ENCODE results near the gene PRKAR1B.

DNA sequence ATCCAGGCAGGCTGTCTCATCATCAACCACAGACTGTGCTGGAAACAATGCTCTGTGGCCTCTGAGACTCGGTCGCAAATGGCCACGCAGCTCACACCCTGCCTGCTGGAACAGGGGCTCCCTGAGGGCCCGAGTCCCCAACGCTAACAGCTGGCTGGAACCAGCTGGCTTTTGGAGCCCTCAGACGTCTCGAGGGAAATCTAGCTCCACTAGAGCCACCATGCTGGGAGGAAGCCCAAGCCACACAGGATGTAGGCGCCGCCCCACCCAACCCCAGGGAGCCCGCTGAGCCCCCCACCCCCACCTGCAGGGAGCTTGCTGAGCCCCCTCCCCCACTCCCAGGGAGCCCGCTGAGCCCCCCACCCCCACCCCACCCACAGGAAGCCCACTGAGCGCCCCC is 186.1 kb downstream of the PRKAR1B start:
- TF ChIP-seq, protein P1, sequence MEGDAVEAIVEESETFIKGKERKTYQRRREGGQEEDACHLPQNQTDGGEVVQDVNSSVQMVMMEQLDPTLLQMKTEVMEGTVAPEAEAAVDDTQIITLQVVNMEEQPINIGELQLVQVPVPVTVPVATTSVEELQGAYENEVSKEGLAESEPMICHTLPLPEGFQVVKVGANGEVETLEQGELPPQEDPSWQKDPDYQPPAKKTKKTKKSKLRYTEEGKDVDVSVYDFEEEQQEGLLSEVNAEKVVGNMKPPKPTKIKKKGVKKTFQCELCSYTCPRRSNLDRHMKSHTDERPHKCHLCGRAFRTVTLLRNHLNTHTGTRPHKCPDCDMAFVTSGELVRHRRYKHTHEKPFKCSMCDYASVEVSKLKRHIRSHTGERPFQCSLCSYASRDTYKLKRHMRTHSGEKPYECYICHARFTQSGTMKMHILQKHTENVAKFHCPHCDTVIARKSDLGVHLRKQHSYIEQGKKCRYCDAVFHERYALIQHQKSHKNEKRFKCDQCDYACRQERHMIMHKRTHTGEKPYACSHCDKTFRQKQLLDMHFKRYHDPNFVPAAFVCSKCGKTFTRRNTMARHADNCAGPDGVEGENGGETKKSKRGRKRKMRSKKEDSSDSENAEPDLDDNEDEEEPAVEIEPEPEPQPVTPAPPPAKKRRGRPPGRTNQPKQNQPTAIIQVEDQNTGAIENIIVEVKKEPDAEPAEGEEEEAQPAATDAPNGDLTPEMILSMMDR (IDR thresholded peaks at IDR 0.05 in 4 of 5, conservative IDR thresholded peaks at IDR 0.05 in 1 of 5), result no peak
- no peak for TF ChIP-seq POLR2A (IDR thresholded peaks at IDR 0.05)

Data from gastrocnemius medialis (tissue), 4 donors.